ENCODE measurements around the gene COIL. TPM values are rescaled to one million over a fixed set of nuclear protein-coding genes. Genes with fewer than 3 reads are reported as not detected.
A peak's percentile ranks its signal among the peaks of the same experiment; 100 is the strongest.

The COIL gene
- total and polyA plus RNA-seq, 2 donors (not counting 3 experiments of a cell fraction or from before 2014, with no cell fraction given) = 4.2 to 20.6 TPM

DNA sequence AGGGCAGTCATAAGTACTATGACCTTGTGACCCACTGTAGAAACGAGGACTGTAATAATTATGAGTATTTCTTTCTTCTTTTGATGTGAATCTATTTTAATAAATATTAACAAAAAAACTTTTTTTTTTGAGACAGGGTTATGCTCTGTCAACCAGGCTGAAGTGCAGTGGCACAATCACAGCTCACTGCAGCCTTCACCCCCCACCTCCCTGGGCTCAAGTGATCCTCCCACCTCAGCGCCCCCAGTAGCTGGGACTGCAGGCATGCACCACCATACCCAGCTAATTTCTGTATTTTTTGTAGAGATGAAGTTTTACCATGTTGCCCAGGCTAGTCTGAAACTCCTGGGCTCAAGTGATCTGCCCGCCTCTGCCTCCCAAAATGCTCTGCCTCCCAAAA lies 49.6 kb upstream of the COIL start:
- no peak for DNase-seq (ENCODE audit: low read depth, low spot score)
- ChIA-PET POLR2A (no interaction called here), CTCF (interaction anchor here (0.6 to 3.0 kb wide), 24 partner anchors 8 to 822 kb away, joined by 3 to 19 read pairs (median 4); no protein-coding TSS in a partner anchor)
- no peaks in the 10 kb centered on the region for H3K9me3 ChIP-seq (replicated peaks; ENCODE audit: control insufficient read depth, insufficient read depth, low read length)
- H4K20me1 ChIP-seq (replicated peaks; ENCODE audit: control insufficient read depth, extremely low read depth, insufficient read depth, low read length) = no peaks in the 10 kb centered on the region
- H3K4me1 ChIP-seq (ENCODE audit: control insufficient read depth, extremely low read depth, insufficient read depth, low read length) = peaks cover 4% of the 10 kb centered on the region
- H3K79me2 ChIP-seq (ENCODE audit: control insufficient read depth, insufficient read depth, low read length) = no peaks in the 10 kb centered on the region
- dilution Hi-C loops (cut with MboI; ENCODE audit: extremely low pct_ligation_motif_present, low sequenced_read_pairs) (no loop called here), intact Hi-C loops (cut with micrococcal nuclease) (loop anchor here (1.0 to 2.0 kb wide), 2 partner anchors 50 to 191 kb away; partner anchors contain the start of gene COIL)
- no peaks in the 10 kb centered on the region for H3K36me3 ChIP-seq (ENCODE audit: control insufficient read depth in 2 of 2, extremely low read depth in 1 of 2, insufficient read depth in 2 of 2, low read length in 2 of 2)
- no peak overlapping the region for H3K4me3 ChIP-seq (replicated peaks in 1 of 3; ENCODE audit: insufficient read depth in 1 of 3, low read depth in 1 of 3, low read length in 3 of 3)
- TF ChIP-seq POLR2AphosphoS5 (IDR thresholded peaks at IDR 0.05; ENCODE audit: insufficient read depth, low read depth, low read length) (no peak), JUN (IDR thresholded peaks at IDR 0.05; ENCODE audit: borderline replicate concordance, insufficient read depth, insufficient read length, low read depth) (no peak), GATA2 (IDR thresholded peaks at IDR 0.05; ENCODE audit: insufficient read depth, insufficient read length, low read depth, low read length) (no peak), EZH2 (IDR thresholded peaks at IDR 0.05; ENCODE audit: borderline replicate concordance, low read depth, low read length, severe bottlenecking) (no peak), POLR2A (IDR thresholded peaks at IDR 0.05; ENCODE audit: low read depth, low read length) (no peak), MYC (IDR thresholded peaks at IDR 0.05; ENCODE audit: low read depth, low read length) (no peak), FOS (IDR thresholded peaks at IDR 0.05; ENCODE audit: borderline replicate concordance, insufficient read depth, low read length) (no peak)
- TF ChIP-seq, protein P1, sequence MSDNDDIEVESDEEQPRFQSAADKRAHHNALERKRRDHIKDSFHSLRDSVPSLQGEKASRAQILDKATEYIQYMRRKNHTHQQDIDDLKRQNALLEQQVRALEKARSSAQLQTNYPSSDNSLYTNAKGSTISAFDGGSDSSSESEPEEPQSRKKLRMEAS (IDR thresholded peaks at IDR 0.05; ENCODE audit: insufficient read depth, insufficient read length) = no peak
- TF ChIP-seq, protein P2, sequence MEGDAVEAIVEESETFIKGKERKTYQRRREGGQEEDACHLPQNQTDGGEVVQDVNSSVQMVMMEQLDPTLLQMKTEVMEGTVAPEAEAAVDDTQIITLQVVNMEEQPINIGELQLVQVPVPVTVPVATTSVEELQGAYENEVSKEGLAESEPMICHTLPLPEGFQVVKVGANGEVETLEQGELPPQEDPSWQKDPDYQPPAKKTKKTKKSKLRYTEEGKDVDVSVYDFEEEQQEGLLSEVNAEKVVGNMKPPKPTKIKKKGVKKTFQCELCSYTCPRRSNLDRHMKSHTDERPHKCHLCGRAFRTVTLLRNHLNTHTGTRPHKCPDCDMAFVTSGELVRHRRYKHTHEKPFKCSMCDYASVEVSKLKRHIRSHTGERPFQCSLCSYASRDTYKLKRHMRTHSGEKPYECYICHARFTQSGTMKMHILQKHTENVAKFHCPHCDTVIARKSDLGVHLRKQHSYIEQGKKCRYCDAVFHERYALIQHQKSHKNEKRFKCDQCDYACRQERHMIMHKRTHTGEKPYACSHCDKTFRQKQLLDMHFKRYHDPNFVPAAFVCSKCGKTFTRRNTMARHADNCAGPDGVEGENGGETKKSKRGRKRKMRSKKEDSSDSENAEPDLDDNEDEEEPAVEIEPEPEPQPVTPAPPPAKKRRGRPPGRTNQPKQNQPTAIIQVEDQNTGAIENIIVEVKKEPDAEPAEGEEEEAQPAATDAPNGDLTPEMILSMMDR (IDR thresholded peaks at IDR 0.05; ENCODE audit: extremely low read depth in 1 of 2, insufficient read depth in 1 of 2, low read depth in 1 of 2, low read length in 2 of 2) = no peak
- H3K27me3 ChIP-seq (ENCODE audit: control insufficient read depth in 2 of 2, insufficient read depth in 2 of 2, low read length in 2 of 2) = peaks cover 3 to 6% of the 10 kb centered on the region in 2 experiments
- H2AFZ ChIP-seq (ENCODE audit: low read depth, low read length) = peak overlapping the region; percentile 36
- H3K9me1 ChIP-seq (replicated peaks; ENCODE audit: control insufficient read depth, extremely low read depth, insufficient read depth, low read length) = no peaks in the 10 kb centered on the region
- no peak for FAIRE-seq
- no TSS peak for BruUV-seq (replicated peaks)
- H3K9ac ChIP-seq (replicated peaks; ENCODE audit: extremely low read depth, insufficient read depth, low read length) = no peak overlapping the region
- H3K4me2 ChIP-seq (ENCODE audit: insufficient read depth, low read length) = peak overlapping the region; percentile 45
- H3K27ac ChIP-seq (ENCODE audit: insufficient read depth, low read depth, low read length) = no peak overlapping the region
